HG03469 (cell line): Measurements from ENCODE around the gene ITPA.

Experiments used
- ATAC-seq: cut with Tn5 transposase; IDR thresholded peaks from one replicate; pipeline ENCODE4 v1.9.1; 2021; ENCODE audit warnings: mild to moderate bottlenecking, moderate library complexity, moderate number of reproducible peaks; ENCODE audit not compliant: unreplicated experiment

The ITPA gene

GRCh38 chr20:3227506-3227905 is 18.2 kb downstream of the ITPA start:
- ATAC-seq, result no peak

GRCh38 chr20:3227936-3228749 is 18.8 kb downstream of the ITPA start:
- ATAC-seq, result no peak

GRCh38 chr20:3228750-3229032 is 19.4 kb downstream of the ITPA start:
- ATAC-seq, result no peak

GRCh38 chr20:3229158-3229557 is 19.9 kb downstream of the ITPA start:
- no peak for ATAC-seq

- ATAC-seq, result no peak
Observed at GRCh38 chr20:3229798-3230197, 20.5 kb downstream of the ITPA start.

GRCh38 chr20:3231116-3231515 is 21.8 kb downstream of the ITPA start:
- no peak for ATAC-seq

- ATAC-seq, result no peak
Observed at GRCh38 chr20:3231889-3232588, 22.7 kb downstream of the ITPA start.

GRCh38 chr20:3233131-3233990 is 24.1 kb downstream of the ITPA start:
- ATAC-seq, result no peak

- no peak for ATAC-seq
Observed at GRCh38 chr20:3233991-3234498, 24.7 kb downstream of the ITPA start.

GRCh38 chr20:3235666-3236324 is 26.5 kb downstream of the ITPA start:
- ATAC-seq, result no peak

- ATAC-seq, result no peak
Observed at GRCh38 chr20:3237011-3237957, 28.0 kb downstream of the ITPA start.

- ATAC-seq, result no peak
Observed at GRCh38 chr20:3237958-3238615, 28.8 kb downstream of the ITPA start.

- no peak for ATAC-seq
Observed at GRCh38 chr20:3238616-3239025, 29.3 kb downstream of the ITPA start.

- no peak for ATAC-seq
Observed at GRCh38 chr20:3239026-3239866, 29.9 kb downstream of the ITPA start, which contains the start of gene SLC4A11. Gene SLC4A11 (minus strand): TSS chr20:3239190. CDS start chr20:3239137, 53 bp downstream.

GRCh38 chr20:3239867-3240775 is 30.8 kb downstream of the ITPA start:
- no peak for ATAC-seq

GRCh38 chr20:3240776-3241363 is 31.6 kb downstream of the ITPA start:
- no peak for ATAC-seq

- ATAC-seq, result no peak
Observed at GRCh38 chr20:3242172-3242692, 32.9 kb downstream of the ITPA start.
